ENCODE data around the gene YKT6.

GRCh38 chr7:44187636-44188416 is 13.0 kb upstream of the YKT6 start:
- TF ChIP-seq POLR2A (IDR thresholded peaks at IDR 0.05) (no peak), CTCF (IDR thresholded peaks at IDR 0.05) (no peak), POLR2AphosphoS5 (IDR thresholded peaks at IDR 0.05; ENCODE audit: insufficient read depth in 1 of 2, low read depth in 1 of 2) (no peak)

Measured in vagina (tissue), 2 donors.